Measurements from ENCODE around the gene PDLIM5. TPM values are rescaled to one million over a fixed set of nuclear protein-coding genes. Genes with fewer than 3 reads are reported as not detected.

PDLIM5 gene
- total and polyA plus RNA-seq, 5 donors from 2014 or later = 36.5 to 64.5 (median 45.3) TPM

DNA sequence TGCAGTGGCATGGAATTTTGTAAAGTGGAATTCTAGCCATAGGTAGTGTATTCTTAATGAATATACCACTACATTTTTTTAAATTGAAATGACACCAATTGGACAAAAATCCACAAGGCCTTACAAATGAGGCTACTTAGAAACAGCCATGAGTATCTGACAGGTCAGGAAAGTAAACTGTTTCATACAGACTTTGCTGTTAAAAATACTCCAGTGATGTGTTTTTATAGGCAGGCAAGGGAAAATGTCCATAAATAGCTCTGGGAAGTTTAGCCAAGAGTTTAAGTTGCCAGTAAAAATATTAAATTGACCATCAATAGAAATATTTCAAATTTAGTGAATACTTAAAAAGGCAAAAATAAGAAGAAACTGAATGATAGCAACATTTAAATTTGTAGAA is 41.8 kb upstream of the PDLIM5 start:
- H3K27ac ChIP-seq (ENCODE audit: insufficient read depth, low read length, poor library complexity, severe bottlenecking) = no peak overlapping the region
- Mint-ChIP-seq H3K36me3 (no peaks in the 10 kb centered on the region), H3K4me1 (no peaks in the 10 kb centered on the region), H3K27ac (no peak overlapping the region), H3K4me3 (no peak overlapping the region), H3K27me3 (peaks cover 46% of the 10 kb centered on the region), H3K9me3 (peaks cover 0 to 1% (median 0%) of the 10 kb centered on the region in 7 donors)
- DNase-seq = no peak
- peaks cover 2% of the 10 kb centered on the region for H3K27me3 ChIP-seq (ENCODE audit: control insufficient read depth, insufficient read depth, low read length)
- no peaks in the 10 kb centered on the region for H3K4me1 ChIP-seq (ENCODE audit: control insufficient read depth, insufficient read depth, low read length, poor library complexity, severe bottlenecking)
- no peak overlapping the region for H3K4me3 ChIP-seq (ENCODE audit: low read depth, low read length)
- no peaks in the 10 kb centered on the region for H3K9me3 ChIP-seq (ENCODE audit: control insufficient read depth in 2 of 2, low read length in 2 of 2)
- H3K36me3 ChIP-seq (ENCODE audit: control insufficient read depth, insufficient read depth, low read length) = no peaks in the 10 kb centered on the region
- ATAC-seq (ENCODE audit: low read depth in 2 of 2) = no peak

DNA sequence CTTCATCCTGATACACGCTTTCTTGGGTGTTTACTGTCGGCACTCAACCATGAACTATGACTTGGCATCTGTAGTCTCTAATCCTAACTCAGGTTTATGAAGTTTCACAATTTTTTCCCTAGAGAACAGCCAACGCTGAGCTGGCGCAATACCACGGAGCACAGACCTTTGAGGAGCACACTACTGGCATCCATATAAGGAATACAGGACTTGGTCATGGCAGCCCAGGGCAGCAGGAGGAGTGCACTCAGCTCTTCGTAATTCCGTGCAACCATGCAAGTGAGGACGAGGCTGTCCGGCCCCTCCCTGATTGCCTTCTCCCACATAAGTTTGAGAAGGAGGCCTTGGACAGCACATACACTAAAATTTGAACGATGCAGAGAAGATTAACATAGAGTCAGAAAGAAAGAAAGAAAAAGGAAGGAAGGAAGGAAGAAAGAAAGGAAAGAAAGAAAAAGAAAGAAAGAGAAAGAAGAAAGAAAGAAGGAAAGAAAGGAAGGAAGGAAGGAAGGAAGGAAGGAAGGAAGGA is 41.0 kb upstream of the PDLIM5 start:
- Mint-ChIP-seq H3K27ac (no peak overlapping the region), H3K27me3 (peaks cover 53% of the 10 kb centered on the region), H3K9me3 (peaks cover 0 to 1% (median 0%) of the 10 kb centered on the region in 7 donors), H3K4me3 (no peak overlapping the region), H3K36me3 (no peaks in the 10 kb centered on the region), H3K4me1 (no peaks in the 10 kb centered on the region)
- DNase-seq = no peak
- no peaks in the 10 kb centered on the region for H3K9me3 ChIP-seq (ENCODE audit: control insufficient read depth in 2 of 2, low read length in 2 of 2)
- H3K4me1 ChIP-seq (ENCODE audit: control insufficient read depth, insufficient read depth, low read length, poor library complexity, severe bottlenecking) = no peaks in the 10 kb centered on the region
- no peak overlapping the region for H3K4me3 ChIP-seq (ENCODE audit: low read depth, low read length)
- H3K27me3 ChIP-seq (ENCODE audit: control insufficient read depth, insufficient read depth, low read length) = peaks cover 2% of the 10 kb centered on the region
- no peak for ATAC-seq (ENCODE audit: low read depth in 2 of 2)
- H3K27ac ChIP-seq (ENCODE audit: insufficient read depth, low read length, poor library complexity, severe bottlenecking) = no peak overlapping the region
- H3K36me3 ChIP-seq (ENCODE audit: control insufficient read depth, insufficient read depth, low read length) = no peaks in the 10 kb centered on the region

DNA sequence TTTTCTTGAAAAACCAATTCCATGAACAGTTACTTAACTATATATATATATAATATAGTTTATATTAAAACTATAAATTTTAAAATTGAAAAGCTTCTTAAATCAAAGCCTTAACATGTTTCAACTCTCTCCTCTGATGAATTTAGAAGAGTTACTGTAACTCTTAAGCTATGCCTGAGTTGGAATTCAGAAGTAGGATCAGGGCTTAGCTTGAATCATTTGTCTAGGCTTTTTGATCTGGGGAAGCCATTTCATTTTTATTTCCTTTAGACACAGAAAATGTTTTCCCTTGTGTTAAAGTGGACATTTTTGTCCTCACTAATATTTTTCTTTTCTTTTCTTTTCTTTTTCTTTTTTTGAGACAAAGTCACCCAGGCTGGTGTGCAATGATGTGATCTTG is 40.4 kb upstream of the PDLIM5 start:
- H3K36me3 ChIP-seq (ENCODE audit: control insufficient read depth, insufficient read depth, low read length) = no peaks in the 10 kb centered on the region
- Mint-ChIP-seq H3K9me3 (peaks cover 0 to 1% (median 0%) of the 10 kb centered on the region in 7 donors), H3K27ac (no peak overlapping the region), H3K36me3 (no peaks in the 10 kb centered on the region), H3K27me3 (peaks cover 55% of the 10 kb centered on the region), H3K4me3 (no peak overlapping the region), H3K4me1 (no peaks in the 10 kb centered on the region)
- H3K27me3 ChIP-seq (ENCODE audit: control insufficient read depth, insufficient read depth, low read length) = peaks cover 2% of the 10 kb centered on the region
- no peak for DNase-seq
- H3K27ac ChIP-seq (ENCODE audit: insufficient read depth, low read length, poor library complexity, severe bottlenecking) = no peak overlapping the region
- no peak overlapping the region for H3K4me3 ChIP-seq (ENCODE audit: low read depth, low read length)
- ATAC-seq (ENCODE audit: low read depth in 2 of 2) = no peak
- no peaks in the 10 kb centered on the region for H3K4me1 ChIP-seq (ENCODE audit: control insufficient read depth, insufficient read depth, low read length, poor library complexity, severe bottlenecking)
- H3K9me3 ChIP-seq (ENCODE audit: control insufficient read depth in 2 of 2, low read length in 2 of 2) = no peaks in the 10 kb centered on the region

GRCh38 chr4:94412019-94412657 is 39.6 kb upstream of the PDLIM5 start:
- no peak overlapping the region for H3K4me3 ChIP-seq (ENCODE audit: low read depth, low read length)
- no peak for ATAC-seq (ENCODE audit: low read depth in 2 of 2)
- H3K27me3 Mint-ChIP-seq = peaks cover 49% of the 10 kb centered on the region
- H3K36me3 ChIP-seq (ENCODE audit: control insufficient read depth, insufficient read depth, low read length) = no peaks in the 10 kb centered on the region
- no peak for DNase-seq
- no peaks in the 10 kb centered on the region for H3K36me3 Mint-ChIP-seq
- peaks cover 0 to 1% (median 0%) of the 10 kb centered on the region in 7 donors for H3K9me3 Mint-ChIP-seq
- H3K27me3 ChIP-seq (ENCODE audit: control insufficient read depth, insufficient read depth, low read length) = peaks cover 3% of the 10 kb centered on the region
- H3K27ac Mint-ChIP-seq = no peak overlapping the region
- no peak overlapping the region for H3K27ac ChIP-seq (ENCODE audit: insufficient read depth, low read length, poor library complexity, severe bottlenecking)
- H3K4me1 ChIP-seq (ENCODE audit: control insufficient read depth, insufficient read depth, low read length, poor library complexity, severe bottlenecking) = no peaks in the 10 kb centered on the region
- H3K9me3 ChIP-seq (ENCODE audit: control insufficient read depth in 2 of 2, low read length in 2 of 2) = no peaks in the 10 kb centered on the region
- no peaks in the 10 kb centered on the region for H3K4me1 Mint-ChIP-seq
- H3K4me3 Mint-ChIP-seq = no peak overlapping the region

GRCh38 chr4:94412658-94413038 is 39.1 kb upstream of the PDLIM5 start:
- Mint-ChIP-seq H3K27me3 (peaks cover 54% of the 10 kb centered on the region), H3K4me1 (no peaks in the 10 kb centered on the region), H3K4me3 (no peak overlapping the region), H3K27ac (no peak overlapping the region), H3K36me3 (no peaks in the 10 kb centered on the region), H3K9me3 (peaks cover 0 to 2% (median 0%) of the 10 kb centered on the region in 7 donors)
- no peak for DNase-seq
- H3K27me3 ChIP-seq (ENCODE audit: control insufficient read depth, insufficient read depth, low read length) = peaks cover 7% of the 10 kb centered on the region
- H3K27ac ChIP-seq (ENCODE audit: insufficient read depth, low read length, poor library complexity, severe bottlenecking) = no peak overlapping the region
- no peaks in the 10 kb centered on the region for H3K36me3 ChIP-seq (ENCODE audit: control insufficient read depth, insufficient read depth, low read length)
- no peaks in the 10 kb centered on the region for H3K4me1 ChIP-seq (ENCODE audit: control insufficient read depth, insufficient read depth, low read length, poor library complexity, severe bottlenecking)
- no peak overlapping the region for H3K4me3 ChIP-seq (ENCODE audit: low read depth, low read length)
- H3K9me3 ChIP-seq (ENCODE audit: control insufficient read depth in 2 of 2, low read length in 2 of 2) = no peaks in the 10 kb centered on the region
- ATAC-seq (ENCODE audit: low read depth in 2 of 2) = no peak

DNA sequence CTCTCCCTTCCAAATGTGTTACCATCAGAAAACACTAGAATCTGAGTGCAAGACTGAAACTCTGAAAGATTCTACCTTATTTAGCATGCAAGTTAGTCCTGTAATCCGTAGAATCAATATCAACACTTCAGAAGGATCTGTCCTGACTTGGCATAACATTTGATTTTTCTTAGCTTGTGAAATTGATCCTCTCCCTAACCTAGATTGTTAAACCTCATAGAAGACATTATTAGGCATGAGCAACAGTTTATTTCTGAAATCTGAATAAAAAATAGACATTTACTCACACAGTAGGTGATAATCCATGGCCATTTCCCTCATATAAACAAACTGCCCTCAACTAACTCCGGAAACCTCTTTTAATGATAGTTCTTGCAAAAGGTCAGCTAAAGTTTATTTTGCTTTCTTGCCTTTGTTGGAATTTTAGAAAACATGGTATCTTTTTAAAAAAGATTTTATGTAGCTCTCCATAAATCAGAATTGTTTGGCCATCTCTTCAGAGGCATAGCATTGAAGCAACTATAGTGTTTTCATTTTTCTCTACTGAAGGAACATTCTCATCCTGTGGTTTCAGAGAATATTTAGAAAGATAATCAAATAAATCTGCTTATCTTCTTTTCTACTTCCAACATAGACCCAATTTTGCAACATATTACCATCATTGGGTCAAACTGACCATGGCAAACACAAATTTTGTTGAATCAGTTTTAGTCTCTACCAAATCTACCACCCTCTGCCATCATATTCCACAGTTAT is 38.5 kb upstream of the PDLIM5 start:
- Mint-ChIP-seq H3K4me1 (no peaks in the 10 kb centered on the region), H3K9me3 (peaks cover 0 to 2% (median 0%) of the 10 kb centered on the region in 7 donors), H3K27ac (peak overlapping the region in 1 of 3 donors; percentile 32), H3K4me3 (no peak overlapping the region), H3K36me3 (no peaks in the 10 kb centered on the region), H3K27me3 (peaks cover 58% of the 10 kb centered on the region)
- no peak overlapping the region for H3K27ac ChIP-seq (ENCODE audit: insufficient read depth, low read length, poor library complexity, severe bottlenecking)
- H3K27me3 ChIP-seq (ENCODE audit: control insufficient read depth, insufficient read depth, low read length) = peaks cover 7% of the 10 kb centered on the region
- no peaks in the 10 kb centered on the region for H3K9me3 ChIP-seq (ENCODE audit: control insufficient read depth in 2 of 2, low read length in 2 of 2)
- H3K36me3 ChIP-seq (ENCODE audit: control insufficient read depth, insufficient read depth, low read length) = no peaks in the 10 kb centered on the region
- no peak for DNase-seq
- no peaks in the 10 kb centered on the region for H3K4me1 ChIP-seq (ENCODE audit: control insufficient read depth, insufficient read depth, low read length, poor library complexity, severe bottlenecking)
- no peak for ATAC-seq (ENCODE audit: low read depth in 2 of 2)
- H3K4me3 ChIP-seq (ENCODE audit: low read depth, low read length) = no peak overlapping the region

GRCh38 chr4:94414907-94415306 is 36.8 kb upstream of the PDLIM5 start:
- Histone ChIP-seq H3K36me3 (ENCODE audit: control insufficient read depth, insufficient read depth, low read length) (no peaks in the 10 kb centered on the region), H3K4me3 (ENCODE audit: low read depth, low read length) (no peak overlapping the region), H3K27me3 (ENCODE audit: control insufficient read depth, insufficient read depth, low read length) (peaks cover 7% of the 10 kb centered on the region), H3K27ac (ENCODE audit: insufficient read depth, low read length, poor library complexity, severe bottlenecking) (no peak overlapping the region), H3K9me3 (ENCODE audit: control insufficient read depth in 2 of 2, low read length in 2 of 2) (no peaks in the 10 kb centered on the region), H3K4me1 (ENCODE audit: control insufficient read depth, insufficient read depth, low read length, poor library complexity, severe bottlenecking) (no peaks in the 10 kb centered on the region)
- Mint-ChIP-seq H3K4me1 (no peaks in the 10 kb centered on the region), H3K27me3 (peaks cover 48% of the 10 kb centered on the region), H3K9me3 (peaks cover 0 to 2% (median 0%) of the 10 kb centered on the region in 7 donors), H3K27ac (no peak overlapping the region), H3K36me3 (no peaks in the 10 kb centered on the region), H3K4me3 (no peak overlapping the region)
- ATAC-seq (ENCODE audit: low read depth in 2 of 2) = no peak
- DNase-seq = no peak
